ENCODE results near the gene MDGA2. TPM values are rescaled to one million over a fixed set of nuclear protein-coding genes. Genes with fewer than 3 reads are reported as not detected.

The MDGA2 gene
- polyA plus RNA-seq, 1 of the 3 experiments (the other 2 are of a cell fraction), result not detected

DNA sequence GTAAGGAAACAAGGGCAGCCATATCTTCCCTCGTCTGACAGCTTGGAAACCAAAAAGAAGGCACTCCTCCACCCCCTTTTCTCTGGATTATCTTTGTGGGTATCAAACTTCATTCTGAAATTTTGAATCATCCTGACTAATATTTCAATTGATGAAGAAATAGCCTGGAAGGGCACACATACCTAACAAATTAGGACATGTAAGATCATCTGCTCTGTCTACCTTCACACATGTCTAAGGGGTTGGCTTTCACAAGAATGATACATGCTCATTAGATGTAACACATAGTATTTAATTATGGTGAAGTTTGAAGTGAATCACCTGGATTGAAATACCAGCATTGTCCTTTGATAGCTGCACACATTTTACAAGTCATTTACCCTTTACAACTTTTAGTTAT is 675.7 kb downstream of the MDGA2 start (continued):
- TF ChIP-seq, protein P1, sequence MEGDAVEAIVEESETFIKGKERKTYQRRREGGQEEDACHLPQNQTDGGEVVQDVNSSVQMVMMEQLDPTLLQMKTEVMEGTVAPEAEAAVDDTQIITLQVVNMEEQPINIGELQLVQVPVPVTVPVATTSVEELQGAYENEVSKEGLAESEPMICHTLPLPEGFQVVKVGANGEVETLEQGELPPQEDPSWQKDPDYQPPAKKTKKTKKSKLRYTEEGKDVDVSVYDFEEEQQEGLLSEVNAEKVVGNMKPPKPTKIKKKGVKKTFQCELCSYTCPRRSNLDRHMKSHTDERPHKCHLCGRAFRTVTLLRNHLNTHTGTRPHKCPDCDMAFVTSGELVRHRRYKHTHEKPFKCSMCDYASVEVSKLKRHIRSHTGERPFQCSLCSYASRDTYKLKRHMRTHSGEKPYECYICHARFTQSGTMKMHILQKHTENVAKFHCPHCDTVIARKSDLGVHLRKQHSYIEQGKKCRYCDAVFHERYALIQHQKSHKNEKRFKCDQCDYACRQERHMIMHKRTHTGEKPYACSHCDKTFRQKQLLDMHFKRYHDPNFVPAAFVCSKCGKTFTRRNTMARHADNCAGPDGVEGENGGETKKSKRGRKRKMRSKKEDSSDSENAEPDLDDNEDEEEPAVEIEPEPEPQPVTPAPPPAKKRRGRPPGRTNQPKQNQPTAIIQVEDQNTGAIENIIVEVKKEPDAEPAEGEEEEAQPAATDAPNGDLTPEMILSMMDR (IDR thresholded peaks at IDR 0.05), result no peak
- TF ChIP-seq JUND (IDR thresholded peaks at IDR 0.05) (no peak), MXI1 (IDR thresholded peaks at IDR 0.05; ENCODE audit: low read depth, low read length) (no peak), TCF12 (IDR thresholded peaks at IDR 0.05) (no peak)
- TF ChIP-seq, protein P2, sequence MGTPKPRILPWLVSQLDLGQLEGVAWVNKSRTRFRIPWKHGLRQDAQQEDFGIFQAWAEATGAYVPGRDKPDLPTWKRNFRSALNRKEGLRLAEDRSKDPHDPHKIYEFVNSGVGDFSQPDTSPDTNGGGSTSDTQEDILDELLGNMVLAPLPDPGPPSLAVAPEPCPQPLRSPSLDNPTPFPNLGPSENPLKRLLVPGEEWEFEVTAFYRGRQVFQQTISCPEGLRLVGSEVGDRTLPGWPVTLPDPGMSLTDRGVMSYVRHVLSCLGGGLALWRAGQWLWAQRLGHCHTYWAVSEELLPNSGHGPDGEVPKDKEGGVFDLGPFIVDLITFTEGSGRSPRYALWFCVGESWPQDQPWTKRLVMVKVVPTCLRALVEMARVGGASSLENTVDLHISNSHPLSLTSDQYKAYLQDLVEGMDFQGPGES (IDR thresholded peaks at IDR 0.05; ENCODE audit: low read depth, low read length), result no peak
- TF ChIP-seq, protein P3, sequence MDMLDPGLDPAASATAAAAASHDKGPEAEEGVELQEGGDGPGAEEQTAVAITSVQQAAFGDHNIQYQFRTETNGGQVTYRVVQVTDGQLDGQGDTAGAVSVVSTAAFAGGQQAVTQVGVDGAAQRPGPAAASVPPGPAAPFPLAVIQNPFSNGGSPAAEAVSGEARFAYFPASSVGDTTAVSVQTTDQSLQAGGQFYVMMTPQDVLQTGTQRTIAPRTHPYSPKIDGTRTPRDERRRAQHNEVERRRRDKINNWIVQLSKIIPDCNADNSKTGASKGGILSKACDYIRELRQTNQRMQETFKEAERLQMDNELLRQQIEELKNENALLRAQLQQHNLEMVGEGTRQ (IDR thresholded peaks at IDR 0.05; ENCODE audit: borderline replicate concordance, low read depth, low read length), result no peak

DNA sequence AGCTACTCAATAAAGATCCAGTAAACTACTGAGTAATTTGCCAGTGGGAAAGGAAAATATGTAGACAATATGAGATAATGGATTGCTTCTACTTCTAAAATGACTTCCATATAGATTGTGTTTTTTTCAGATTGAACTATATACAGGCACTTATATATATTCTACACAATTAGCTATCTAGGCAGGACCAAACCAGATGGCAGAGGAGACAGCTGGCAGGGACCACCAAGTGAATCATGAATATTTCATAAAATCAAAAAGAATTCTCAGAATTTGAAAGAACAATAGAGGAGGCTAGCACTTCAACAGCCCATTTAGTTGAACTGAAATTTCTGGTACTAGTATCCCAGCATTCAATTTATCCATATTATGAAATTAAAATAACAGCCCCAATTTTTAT is 685.8 kb downstream of the MDGA2 start:
- H2AFZ ChIP-seq (ENCODE audit: low read depth), result no peak overlapping the region
- H3F3A ChIP-seq (replicated peaks; ENCODE audit: insufficient read depth), result no peaks in the 10 kb centered on the region
- H3K79me2 ChIP-seq (ENCODE audit: insufficient read depth), result no peaks in the 10 kb centered on the region
- POLR2A ChIA-PET, result no interaction called here
- no peaks in the 10 kb centered on the region for H4K20me1 ChIP-seq (ENCODE audit: insufficient read depth)
- H3K9me2 ChIP-seq, result no peaks in the 10 kb centered on the region
- no peaks in the 10 kb centered on the region for H3K4me1 ChIP-seq (ENCODE audit: control insufficient read depth in 1 of 2, insufficient read depth in 2 of 2, low read depth in 1 of 2, low read length in 1 of 2)
- no peaks in the 10 kb centered on the region for H3K27me3 ChIP-seq (ENCODE audit: insufficient read depth)
- TF ChIP-seq RCOR1 (IDR thresholded peaks at IDR 0.05; ENCODE audit: low read length), result no peak
- TF ChIP-seq, protein P1 (IDR thresholded peaks at IDR 0.05), result no peak
- no peak for TF ChIP-seq EP300 (IDR thresholded peaks at IDR 0.05; ENCODE audit: borderline replicate concordance in 1 of 2, low read depth in 1 of 2, low read length in 1 of 2)
- TF ChIP-seq, protein P4, sequence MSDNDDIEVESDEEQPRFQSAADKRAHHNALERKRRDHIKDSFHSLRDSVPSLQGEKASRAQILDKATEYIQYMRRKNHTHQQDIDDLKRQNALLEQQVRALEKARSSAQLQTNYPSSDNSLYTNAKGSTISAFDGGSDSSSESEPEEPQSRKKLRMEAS (IDR thresholded peaks at IDR 0.05; ENCODE audit: low read depth), result no peak
- no peak for TF ChIP-seq NFIC (IDR thresholded peaks at IDR 0.05; ENCODE audit: borderline replicate concordance)
- TF ChIP-seq, protein P5, sequence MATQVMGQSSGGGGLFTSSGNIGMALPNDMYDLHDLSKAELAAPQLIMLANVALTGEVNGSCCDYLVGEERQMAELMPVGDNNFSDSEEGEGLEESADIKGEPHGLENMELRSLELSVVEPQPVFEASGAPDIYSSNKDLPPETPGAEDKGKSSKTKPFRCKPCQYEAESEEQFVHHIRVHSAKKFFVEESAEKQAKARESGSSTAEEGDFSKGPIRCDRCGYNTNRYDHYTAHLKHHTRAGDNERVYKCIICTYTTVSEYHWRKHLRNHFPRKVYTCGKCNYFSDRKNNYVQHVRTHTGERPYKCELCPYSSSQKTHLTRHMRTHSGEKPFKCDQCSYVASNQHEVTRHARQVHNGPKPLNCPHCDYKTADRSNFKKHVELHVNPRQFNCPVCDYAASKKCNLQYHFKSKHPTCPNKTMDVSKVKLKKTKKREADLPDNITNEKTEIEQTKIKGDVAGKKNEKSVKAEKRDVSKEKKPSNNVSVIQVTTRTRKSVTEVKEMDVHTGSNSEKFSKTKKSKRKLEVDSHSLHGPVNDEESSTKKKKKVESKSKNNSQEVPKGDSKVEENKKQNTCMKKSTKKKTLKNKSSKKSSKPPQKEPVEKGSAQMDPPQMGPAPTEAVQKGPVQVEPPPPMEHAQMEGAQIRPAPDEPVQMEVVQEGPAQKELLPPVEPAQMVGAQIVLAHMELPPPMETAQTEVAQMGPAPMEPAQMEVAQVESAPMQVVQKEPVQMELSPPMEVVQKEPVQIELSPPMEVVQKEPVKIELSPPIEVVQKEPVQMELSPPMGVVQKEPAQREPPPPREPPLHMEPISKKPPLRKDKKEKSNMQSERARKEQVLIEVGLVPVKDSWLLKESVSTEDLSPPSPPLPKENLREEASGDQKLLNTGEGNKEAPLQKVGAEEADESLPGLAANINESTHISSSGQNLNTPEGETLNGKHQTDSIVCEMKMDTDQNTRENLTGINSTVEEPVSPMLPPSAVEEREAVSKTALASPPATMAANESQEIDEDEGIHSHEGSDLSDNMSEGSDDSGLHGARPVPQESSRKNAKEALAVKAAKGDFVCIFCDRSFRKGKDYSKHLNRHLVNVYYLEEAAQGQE (IDR thresholded peaks at IDR 0.05; ENCODE audit: low read depth, low read length), result no peak
- TF ChIP-seq FOXM1 (IDR thresholded peaks at IDR 0.05; ENCODE audit: low read depth), result no peak
- TF ChIP-seq GABPA (IDR thresholded peaks at IDR 0.05; ENCODE audit: low read depth), result no peak
- TF ChIP-seq, protein P6, sequence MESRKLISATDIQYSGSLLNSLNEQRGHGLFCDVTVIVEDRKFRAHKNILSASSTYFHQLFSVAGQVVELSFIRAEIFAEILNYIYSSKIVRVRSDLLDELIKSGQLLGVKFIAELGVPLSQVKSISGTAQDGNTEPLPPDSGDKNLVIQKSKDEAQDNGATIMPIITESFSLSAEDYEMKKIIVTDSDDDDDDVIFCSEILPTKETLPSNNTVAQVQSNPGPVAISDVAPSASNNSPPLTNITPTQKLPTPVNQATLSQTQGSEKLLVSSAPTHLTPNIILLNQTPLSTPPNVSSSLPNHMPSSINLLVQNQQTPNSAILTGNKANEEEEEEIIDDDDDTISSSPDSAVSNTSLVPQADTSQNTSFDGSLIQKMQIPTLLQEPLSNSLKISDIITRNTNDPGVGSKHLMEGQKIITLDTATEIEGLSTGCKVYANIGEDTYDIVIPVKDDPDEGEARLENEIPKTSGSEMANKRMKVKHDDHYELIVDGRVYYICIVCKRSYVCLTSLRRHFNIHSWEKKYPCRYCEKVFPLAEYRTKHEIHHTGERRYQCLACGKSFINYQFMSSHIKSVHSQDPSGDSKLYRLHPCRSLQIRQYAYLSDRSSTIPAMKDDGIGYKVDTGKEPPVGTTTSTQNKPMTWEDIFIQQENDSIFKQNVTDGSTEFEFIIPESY (IDR thresholded peaks at IDR 0.05; ENCODE audit: borderline replicate concordance, low read depth), result no peak
- TF ChIP-seq MEF2A (IDR thresholded peaks at IDR 0.05; ENCODE audit: borderline replicate concordance, low read depth), result no peak
- no peak for TF ChIP-seq RXRA (IDR thresholded peaks at IDR 0.05; ENCODE audit: borderline replicate concordance, low read depth)
- no peak for TF ChIP-seq MXI1 (IDR thresholded peaks at IDR 0.05; ENCODE audit: low read depth, low read length)
- TF ChIP-seq CHD2 (IDR thresholded peaks at IDR 0.05; ENCODE audit: low read length, partially characterized antibody), result no peak
- TF ChIP-seq RFX5 (IDR thresholded peaks at IDR 0.05; ENCODE audit: low read length), result no peak
- no peak for TF ChIP-seq SIN3A (IDR thresholded peaks at IDR 0.05; ENCODE audit: borderline replicate concordance, low read depth, low read length)
- TF ChIP-seq TEAD4 (IDR thresholded peaks at IDR 0.05; ENCODE audit: borderline replicate concordance, insufficient read depth), result no peak
- H3K27ac ChIP-seq (ENCODE audit: low read depth in 2 of 2, low read length in 1 of 2), result no peak overlapping the region
- H3K4me3 ChIP-seq (ENCODE audit: low read depth in 2 of 2, low read length in 1 of 2), result no peak overlapping the region
- H3K4me2 ChIP-seq, result no peak overlapping the region
- DNase-seq, result no peak
- CTCF ChIA-PET, result no interaction called here
- H3K9me3 ChIP-seq, result no peaks in the 10 kb centered on the region
- no peak overlapping the region for H3K9ac ChIP-seq
- H3K36me3 ChIP-seq (replicated peaks in 1 of 2; ENCODE audit: control insufficient read depth in 1 of 2, insufficient read depth in 2 of 2, low read length in 1 of 2), result no peaks in the 10 kb centered on the region

Data from SK-N-SH (cell line).